Measurements from ENCODE around the gene RAB36.

Gene RAB36

DNA sequence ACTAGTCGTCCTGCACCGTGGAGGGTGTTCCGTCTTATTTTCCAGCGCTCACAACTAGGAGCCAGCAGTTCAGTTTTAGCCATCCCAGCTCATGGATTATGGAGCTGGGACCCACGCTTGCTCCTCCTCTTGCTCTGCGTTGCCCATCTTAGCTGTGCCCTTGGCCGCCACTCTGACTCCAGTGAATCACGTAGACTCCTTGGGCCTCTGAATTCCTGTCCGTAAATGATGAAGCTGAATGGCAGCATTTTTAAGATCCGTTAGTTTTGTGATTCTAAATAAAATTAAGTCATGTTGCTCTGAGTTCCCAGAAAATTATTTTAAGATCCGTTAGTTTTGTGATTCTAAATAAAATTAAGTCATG lies 58.8 kb downstream of the RAB36 start:
- DNase-seq (ENCODE audit: low read depth in 1 of 2, low spot score in 1 of 2), result no peak

DNA sequence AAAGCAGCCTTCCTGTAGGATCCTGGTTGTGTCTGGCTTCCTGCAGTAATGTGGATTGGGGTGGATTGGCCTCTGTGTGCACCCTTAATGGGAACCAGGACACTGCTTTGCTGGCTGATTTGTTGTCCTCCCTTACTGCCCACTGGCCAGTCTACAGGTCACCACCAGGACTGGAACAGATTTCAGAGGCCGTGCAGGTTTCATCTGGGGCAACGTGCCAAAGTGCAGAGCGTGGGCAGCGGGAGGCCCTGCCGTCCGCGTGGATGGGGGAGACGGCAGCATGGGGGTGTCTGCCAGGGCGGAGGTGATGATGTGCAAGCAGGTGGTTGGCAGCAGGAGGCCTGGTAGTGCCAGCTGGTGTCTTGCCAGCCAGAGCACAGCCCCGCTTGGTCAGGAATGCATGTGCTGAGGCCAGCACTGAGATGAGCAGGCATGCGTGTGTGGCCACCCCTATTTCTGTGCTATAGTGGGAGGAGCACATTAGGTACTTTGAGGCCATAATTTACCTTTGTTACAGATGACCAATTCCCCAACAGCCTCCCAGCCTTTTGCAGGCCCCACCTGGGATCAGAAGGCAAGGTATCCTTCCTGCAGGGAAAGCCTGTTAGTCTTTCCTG lies 59.4 kb downstream of the RAB36 start:
- DNase-seq (ENCODE audit: low read depth in 1 of 2, low spot score in 1 of 2), result no peak

DNA sequence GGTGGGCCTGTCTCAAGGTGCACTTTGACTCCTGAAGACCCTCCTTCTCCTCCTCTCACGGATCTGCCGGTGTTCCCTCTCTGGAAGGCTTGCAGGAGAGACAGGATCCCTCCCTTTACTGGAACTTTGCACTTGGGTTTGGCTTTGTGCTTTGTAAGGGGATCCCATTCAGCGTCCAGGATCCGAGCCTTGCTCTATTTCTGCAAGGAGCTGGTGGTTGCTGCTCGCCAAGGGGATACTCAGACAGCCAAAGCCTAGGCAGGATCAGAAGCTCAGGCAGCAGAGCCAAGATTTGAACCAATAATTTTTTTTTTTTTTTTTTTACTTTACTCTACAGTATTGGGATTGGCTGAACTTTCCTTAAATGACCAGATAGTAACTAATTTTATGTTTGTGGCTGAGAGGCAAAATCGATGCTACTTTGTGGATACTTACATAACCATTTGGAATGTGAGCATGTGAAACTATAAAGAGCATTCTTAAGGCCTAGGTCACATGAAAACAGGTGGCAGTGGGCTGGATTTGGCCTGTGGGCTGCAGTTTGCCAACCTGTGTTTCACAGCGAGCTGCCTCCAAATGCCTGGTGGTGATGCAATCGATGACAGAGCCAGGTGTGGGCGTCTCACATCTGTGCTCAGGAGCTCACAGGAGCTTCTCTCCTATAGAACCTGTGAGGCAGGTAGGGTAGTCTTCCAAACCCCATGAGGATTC lies 60.2 kb downstream of the RAB36 start:
- DNase-seq (ENCODE audit: low read depth in 1 of 2, low spot score in 1 of 2), result no peak

DNA sequence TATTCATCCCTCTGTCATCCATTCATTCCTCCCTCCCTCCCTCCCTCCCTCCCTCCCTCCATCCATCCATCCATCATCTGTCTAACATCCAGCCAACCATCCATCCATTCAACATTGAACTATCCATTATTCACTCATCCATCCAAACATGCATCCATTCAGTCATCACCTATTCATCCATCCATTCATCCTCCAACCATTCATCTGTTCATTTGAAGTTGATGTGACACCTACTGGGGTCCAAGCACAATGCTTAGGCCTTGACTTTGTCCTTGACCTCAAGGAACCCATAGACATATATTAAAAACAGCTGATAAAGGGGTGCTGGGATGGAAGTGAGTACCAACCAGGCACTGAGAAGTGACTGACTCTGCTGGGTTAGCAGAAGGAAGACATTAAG lies 61.6 kb downstream of the RAB36 start:
- DNase-seq (ENCODE audit: low read depth in 1 of 2, low spot score in 1 of 2), result no peak

DNA sequence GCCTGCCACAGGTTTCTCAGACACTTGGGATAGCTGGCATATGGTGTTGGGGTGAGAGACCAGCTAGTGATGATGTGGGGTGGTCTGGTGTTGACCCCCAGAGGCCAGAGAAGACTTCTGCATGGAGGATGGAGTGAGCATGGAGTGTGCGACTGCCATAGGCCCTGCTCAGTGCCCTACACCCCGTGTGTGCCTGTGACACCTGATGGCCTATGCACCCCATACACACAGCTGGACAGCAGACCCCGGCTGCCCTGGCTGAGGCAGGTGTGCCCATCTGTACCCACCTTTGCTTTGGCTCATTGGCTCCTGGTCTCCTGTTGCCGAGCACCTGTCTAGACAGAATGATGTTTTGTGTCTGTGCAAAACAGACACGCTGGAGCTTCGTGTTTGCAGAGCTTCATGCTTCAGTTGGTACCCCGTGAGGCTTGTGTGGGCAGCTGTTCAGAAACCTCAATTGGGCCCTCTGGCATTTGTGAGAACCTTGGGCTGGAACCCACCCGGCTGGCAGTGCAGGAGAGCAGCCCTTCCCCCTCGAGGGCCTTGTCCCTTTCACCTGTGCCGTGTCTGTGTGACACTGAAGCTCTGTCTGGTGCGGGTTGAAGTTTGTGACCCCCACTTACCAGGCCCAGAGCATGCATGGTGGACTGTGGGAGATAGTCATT lies 62.6 kb downstream of the RAB36 start:
- no peak for DNase-seq (ENCODE audit: low read depth in 1 of 2, low spot score in 1 of 2)

DNA sequence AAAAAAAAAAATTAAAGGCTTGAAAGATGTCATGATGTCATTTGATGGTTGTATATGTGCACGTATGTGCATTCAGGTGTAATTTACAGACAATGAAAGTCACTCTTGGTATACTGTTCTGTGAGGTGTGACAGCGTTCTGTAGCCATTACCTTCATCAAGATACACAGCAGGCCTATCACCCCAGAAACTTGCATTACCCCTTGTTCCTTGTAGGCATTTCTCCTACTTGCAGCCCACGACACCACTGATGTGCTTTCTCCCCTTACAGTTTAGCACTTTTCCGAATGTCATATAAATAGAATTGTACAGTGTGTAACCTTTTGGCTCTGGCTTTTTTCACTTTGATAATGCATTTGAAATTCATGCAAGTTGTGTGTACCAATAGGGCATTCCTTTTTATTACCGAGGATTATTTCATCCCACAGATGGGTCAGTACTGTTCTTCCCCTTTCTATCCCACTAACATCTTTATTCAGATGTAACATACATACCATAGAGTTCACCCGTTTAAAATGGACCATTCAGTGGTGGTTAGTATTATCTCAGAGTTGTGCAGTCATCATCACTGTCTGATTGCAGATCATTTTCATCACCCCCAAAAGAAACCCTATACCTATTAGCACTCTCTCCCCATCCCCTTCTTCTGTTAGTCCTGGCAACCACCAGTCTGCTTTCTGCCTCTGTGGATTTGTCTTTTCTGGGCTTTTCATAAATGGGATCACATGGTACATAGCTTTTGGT lies 65.3 kb downstream of the RAB36 start:
- DNase-seq (ENCODE audit: low read depth in 1 of 2, low spot score in 1 of 2), result no peak

DNA sequence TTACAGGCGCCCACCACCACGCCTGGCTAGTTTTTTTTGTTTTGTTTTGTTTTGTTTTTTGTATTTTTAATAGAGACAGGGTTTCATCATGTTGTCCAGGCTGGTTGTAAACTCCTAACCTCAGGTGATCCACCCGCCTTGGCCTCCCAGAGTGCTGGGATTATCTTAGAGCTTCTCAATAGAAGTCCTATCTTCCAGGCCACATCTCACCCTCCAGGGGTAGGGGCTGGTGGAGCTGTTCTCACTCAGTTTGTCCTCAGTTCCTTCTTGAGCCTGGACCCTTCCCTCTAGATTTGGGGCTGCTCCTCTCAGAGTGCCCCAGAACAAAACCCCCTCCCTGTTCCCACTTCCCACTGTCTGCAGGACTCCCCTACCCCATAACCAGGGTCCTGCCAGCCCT lies 66.3 kb downstream of the RAB36 start:
- DNase-seq (ENCODE audit: low read depth in 1 of 2, low spot score in 1 of 2), result no peak

DNA sequence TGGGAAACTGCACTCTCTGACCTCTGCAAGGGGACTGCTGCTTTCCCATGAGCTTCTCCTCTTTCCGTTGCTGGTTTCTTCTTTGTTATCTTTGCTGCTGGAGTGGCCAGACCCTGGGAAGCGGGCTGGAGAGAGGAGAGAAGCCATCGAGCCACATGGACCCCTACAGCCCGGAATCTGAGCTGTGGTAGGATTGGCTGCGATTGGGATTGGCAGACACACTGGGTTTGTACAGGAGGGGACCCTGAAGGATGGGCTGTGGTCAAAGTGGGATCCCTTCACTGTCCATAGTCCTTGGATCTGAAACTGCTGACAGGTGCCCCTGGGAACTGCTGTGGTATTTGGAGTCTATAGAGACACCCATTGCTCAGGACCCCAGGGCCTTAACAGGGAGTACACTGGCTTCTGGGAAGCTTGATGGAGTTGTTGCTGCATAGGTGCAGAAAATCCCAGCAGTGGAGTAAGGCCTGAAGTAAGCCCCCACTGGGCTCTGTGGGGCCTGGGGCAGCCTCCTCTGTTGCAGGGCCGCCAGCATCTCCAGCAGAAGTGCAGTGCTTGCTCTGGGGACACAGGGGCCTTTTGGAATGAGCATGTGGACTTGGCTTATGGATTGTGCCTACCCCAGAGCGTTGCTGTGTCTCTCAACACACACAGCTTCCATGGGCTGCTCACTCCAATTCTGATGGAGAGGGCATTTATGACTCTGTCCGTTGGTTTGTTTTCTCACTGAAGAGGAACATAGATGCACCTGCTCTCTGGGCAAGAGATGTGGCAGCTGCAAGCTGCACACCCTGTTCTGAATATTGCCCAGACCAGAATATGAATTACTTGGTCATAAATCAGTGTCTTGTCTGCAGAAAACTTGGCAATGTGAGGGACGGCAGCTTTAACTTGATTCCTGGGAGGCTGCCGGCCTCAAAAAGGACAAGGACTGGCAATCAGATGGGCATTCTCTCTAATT lies 67.1 kb downstream of the RAB36 start:
- no peak for DNase-seq (ENCODE audit: low read depth in 1 of 2, low spot score in 1 of 2)

DNA sequence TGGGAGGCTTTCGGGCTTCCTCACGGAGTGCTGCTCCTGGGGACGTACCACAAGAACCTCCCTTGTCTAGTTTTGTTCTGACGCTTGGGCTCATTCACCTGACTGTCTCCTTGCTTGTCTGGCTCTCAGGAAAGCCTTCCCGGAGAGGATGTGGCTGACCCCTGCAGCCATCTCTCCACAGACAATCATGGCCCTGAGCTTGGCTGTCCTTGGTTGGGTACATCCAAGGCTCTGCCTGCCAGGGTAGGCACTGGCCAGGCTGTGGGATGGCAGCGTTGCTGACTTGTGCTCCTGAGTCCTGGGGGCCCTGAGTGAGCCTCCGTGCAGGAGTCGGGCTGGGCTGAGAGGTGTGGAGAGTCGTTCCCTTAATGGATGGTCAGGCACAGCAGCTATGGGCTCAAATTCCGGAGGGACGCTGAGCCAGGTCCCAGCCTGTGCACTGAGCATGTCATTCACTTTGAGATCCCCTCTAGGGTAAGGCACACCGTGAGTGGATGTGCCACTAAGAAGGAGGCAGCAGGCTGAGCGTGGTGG lies 67.8 kb downstream of the RAB36 start:
- DNase-seq (ENCODE audit: low read depth in 1 of 2, low spot score in 1 of 2), result no peak

DNA sequence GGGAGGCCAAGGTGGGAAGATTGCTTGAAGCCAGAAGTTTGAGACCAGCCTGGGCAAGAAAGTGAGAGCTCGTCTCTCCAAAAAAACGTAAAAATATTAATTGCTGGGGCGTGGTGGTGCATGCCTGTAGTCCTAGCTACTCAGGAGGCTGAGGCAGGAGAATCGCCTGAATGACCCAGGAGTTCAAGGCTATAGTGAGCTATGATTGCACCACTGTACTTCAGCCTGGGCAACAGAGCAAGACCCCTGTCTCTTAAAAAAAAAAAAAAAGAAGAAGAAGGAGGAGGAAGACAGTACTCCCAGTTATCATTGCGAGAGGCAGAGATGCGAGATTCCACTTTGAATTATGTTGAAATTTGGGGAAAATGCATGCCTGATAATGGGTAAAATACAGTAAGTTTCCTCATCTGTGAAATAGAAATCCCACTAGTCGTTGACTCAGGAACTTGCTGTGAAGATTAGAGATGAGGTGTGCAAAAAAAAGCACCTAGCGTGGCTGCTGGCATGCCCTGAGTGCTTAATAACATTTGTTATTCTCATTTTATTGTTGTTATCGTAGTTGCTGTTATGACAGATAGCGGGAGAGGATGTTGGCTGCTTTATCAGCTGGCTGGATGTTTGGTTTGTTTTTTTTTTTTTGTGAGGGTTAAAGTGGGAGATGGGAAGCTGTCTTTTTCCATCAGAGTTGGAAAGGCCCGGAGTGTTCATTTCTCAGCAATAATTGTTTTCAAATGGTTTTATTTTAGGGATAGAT lies 68.5 kb downstream of the RAB36 start:
- no peak for DNase-seq (ENCODE audit: low read depth in 1 of 2, low spot score in 1 of 2)

Measured in activated CD4-positive, alpha-beta T cell treated with anti-CD3 and anti-CD28 coated beads, Interleukin-2, amount 50 U/mL, for 24 hours (primary cell).